Effector memory CD4-positive, alpha-beta T cell (primary cell): Measurements from ENCODE around the gene BRINP2.
"Not testable (repeated sequence)": the region's sequence is repeated elsewhere in the genome, so short reads cannot be mapped to it uniquely, and the experiment has no call there.

Experiments used
- DNase-seq, 3 donors: peaks; one replicate each; pipeline ENCODE4 v3.0.0-alpha.2; 2020
- H3K27ac ChIP-seq: 2 replicates; pipeline ENCODE4 v1.7.0; 2013; ENCODE audit warnings: mild to moderate bottlenecking, low read length, moderate library complexity; ENCODE audit not compliant: insufficient read depth, poor library complexity, severe bottlenecking
- H3K27me3 ChIP-seq: replicated peaks from 2 replicates; pipeline ENCODE4 v1.7.0; 2013; ENCODE audit warnings: mild to moderate bottlenecking, low read length; ENCODE audit not compliant: insufficient read depth, control insufficient read depth, poor library complexity, severe bottlenecking
- H3K36me3 ChIP-seq: 2 replicates; pipeline ENCODE4 v1.7.0; 2013; ENCODE audit warnings: mild to moderate bottlenecking, low read length, moderate library complexity; ENCODE audit not compliant: control insufficient read depth, insufficient read depth
- H3K4me1 ChIP-seq: 2 replicates; pipeline ENCODE4 v1.7.0; 2013; ENCODE audit warnings: low read length, mild to moderate bottlenecking; ENCODE audit not compliant: control insufficient read depth, insufficient read depth, poor library complexity, severe bottlenecking
- H3K4me3 ChIP-seq: 2 replicates; pipeline ENCODE4 v1.7.0; 2013; ENCODE audit warnings: low read length, low read depth, mild to moderate bottlenecking; ENCODE audit not compliant: insufficient read depth, poor library complexity, severe bottlenecking
- H3K9me3 ChIP-seq: 2 replicates; pipeline ENCODE4 v1.7.0; 2013; ENCODE audit warnings: mild to moderate bottlenecking, low read length, moderate library complexity; ENCODE audit not compliant: control insufficient read depth

Gene BRINP2

DNA sequence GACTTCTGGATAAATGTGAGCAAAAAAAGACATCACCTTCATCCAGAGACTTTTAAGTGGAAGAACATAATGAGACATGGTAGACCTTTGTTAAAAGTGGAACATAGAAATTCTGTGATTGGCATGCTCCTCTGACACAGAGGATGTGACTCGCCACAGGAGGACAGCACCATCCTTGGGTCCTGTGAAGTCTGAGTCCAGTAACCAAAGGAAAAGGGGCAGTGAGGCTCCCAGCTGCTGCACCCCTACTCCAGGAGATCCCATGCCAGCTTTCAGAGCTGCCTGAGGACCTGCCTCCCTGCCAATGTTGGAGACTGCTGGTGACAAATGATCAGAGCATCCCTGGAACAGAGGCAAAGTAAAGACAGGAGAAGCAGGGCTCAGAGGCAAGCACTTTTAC, 136.2 kb downstream of the BRINP2 start:
- Histone ChIP-seq H3K27me3 (no peaks in the 10 kb centered on the region), H3K4me1 (no peaks in the 10 kb centered on the region), H3K36me3 (no peaks in the 10 kb centered on the region), H3K27ac (no peak overlapping the region), H3K4me3 (no peak overlapping the region), H3K9me3 (no peaks in the 10 kb centered on the region)
- no peak for DNase-seq

DNA sequence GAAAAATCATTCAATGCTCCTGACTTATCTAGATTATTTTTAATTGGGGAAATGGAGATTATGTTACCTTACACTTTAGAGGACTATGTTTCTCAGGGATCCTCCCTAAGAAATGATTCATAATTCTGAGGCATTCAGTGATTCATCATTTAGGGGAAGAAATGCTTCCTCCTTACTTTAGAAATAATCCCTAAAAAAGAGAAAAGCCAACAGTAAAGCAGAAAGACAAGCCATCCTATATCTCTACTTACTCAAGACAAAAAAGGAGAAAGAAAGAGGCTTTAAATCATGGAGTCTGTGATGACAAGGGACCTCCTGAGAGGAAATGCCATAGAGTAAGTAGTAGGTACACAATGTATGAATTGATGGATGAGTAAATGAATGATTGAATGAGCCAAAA, 137.0 kb downstream of the BRINP2 start:
- DNase-seq: no peak
- no peak overlapping the region for H3K27ac ChIP-seq
- H3K4me3 ChIP-seq: no peak overlapping the region
- H3K27me3 ChIP-seq: no peaks in the 10 kb centered on the region
- H3K9me3 ChIP-seq: no peaks in the 10 kb centered on the region
- H3K36me3 ChIP-seq: no peaks in the 10 kb centered on the region
- H3K4me1 ChIP-seq: no peaks in the 10 kb centered on the region

DNA sequence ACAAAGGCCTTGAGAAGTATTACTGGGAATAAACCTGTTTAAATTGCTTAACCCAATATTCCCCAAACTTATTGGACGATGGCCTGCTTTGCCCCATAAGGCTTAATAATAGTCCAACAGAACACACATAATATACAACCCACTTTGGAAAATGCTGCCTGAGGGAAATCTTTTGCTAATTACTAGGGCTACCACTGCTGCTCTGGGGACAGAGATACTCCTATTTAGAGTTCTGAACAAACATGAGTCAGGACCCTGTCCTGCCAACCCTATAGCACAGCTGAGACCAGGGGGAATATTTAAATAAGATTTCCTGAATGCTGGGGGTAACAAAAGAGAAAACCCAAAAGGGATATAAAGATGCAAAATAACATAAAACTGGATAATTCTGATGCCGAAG, 139.1 kb downstream of the BRINP2 start:
- no peaks in the 10 kb centered on the region for H3K27me3 ChIP-seq
- H3K4me1 ChIP-seq: no peaks in the 10 kb centered on the region
- no peak for DNase-seq
- H3K27ac ChIP-seq: no peak overlapping the region
- no peak overlapping the region for H3K4me3 ChIP-seq
- H3K36me3 ChIP-seq: no peaks in the 10 kb centered on the region
- no peaks in the 10 kb centered on the region for H3K9me3 ChIP-seq

DNA sequence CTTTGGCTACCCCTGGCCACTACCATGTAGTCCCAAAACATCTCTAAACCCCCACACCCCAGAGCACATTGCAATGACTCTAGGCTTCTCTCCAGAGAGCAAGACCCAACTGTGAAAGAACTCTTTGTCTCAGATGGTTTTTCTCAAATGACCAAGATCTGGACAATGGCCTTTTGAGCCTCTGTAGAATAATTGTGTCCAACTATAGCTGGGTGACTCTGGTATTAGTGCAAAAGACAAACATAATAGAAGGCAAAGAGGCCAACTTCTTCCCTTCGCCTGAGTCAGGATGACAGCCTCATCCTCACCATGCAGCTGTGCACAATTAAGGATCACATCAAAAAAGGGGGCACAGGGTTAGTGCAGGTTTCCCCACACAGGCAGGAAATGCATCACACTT, 139.6 kb downstream of the BRINP2 start:
- Histone ChIP-seq H3K27me3 (no peaks in the 10 kb centered on the region), H3K4me3 (no peak overlapping the region), H3K27ac (no peak overlapping the region), H3K36me3 (no peaks in the 10 kb centered on the region), H3K4me1 (no peaks in the 10 kb centered on the region), H3K9me3 (no peaks in the 10 kb centered on the region)
- no peak for DNase-seq

DNA sequence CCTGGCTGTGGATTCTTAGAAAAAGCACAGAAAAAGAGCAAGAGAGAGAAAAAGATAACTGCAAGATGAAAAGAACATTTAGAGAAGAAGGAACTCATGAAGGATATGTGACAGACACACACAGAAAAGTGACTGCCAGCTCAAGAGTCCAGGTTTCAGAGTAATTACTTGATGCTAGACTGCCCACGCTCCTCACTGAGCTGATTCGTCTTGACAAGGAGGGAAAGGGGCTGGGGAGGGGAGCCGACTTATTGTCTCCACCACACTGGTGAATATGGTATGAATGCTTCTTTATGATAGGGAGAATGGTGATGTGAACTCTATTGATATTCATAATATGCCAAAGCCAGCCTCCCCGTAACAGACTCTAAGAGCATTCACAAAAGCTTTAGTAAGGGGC, 140.4 kb downstream of the BRINP2 start:
- Histone ChIP-seq H3K4me3 (no peak overlapping the region), H3K36me3 (no peaks in the 10 kb centered on the region), H3K27me3 (no peaks in the 10 kb centered on the region), H3K4me1 (no peaks in the 10 kb centered on the region), H3K27ac (no peak overlapping the region), H3K9me3 (no peaks in the 10 kb centered on the region)
- DNase-seq: no peak

DNA sequence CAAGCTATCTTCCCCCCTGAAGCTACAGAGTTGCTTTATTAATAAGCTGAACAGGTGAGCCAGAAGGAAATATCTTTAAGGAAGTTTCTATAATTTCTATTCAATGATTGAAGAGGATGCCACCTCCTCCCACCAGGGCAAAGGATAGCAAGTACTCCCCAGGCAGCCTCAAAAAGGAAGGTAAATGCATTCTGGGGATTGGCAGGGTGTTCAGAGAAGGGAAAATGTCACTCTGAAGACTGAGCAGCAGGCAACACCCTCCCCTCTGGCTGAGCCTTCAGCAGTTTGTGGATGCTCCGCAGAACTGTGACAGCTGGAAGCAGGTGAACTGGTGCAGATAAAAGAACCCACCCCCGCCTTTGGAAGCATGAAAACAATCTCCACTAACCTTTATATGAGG, 140.8 kb downstream of the BRINP2 start:
- Histone ChIP-seq H3K36me3 (no peaks in the 10 kb centered on the region), H3K4me3 (no peak overlapping the region), H3K4me1 (no peaks in the 10 kb centered on the region), H3K27ac (no peak overlapping the region), H3K27me3 (no peaks in the 10 kb centered on the region), H3K9me3 (no peaks in the 10 kb centered on the region)
- DNase-seq: no peak

DNA sequence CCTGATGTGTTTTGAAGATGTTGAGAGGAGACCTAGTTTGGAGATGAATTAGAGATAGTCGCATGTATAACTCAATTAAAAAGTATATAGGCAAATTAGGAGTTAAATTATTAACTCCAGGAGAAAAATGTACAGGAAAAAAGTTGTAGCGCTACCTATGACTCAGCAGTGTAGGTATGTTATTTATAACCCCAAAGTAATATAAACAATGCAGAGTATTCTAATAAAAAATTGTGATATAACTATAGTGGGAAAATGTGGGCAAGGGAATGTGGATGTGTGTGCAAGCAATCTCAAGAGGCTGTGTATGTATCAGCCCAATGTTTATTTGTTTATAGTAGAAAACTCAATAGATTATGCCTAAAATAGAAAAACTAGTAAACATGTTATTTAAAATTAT, 144.5 kb downstream of the BRINP2 start:
- H3K27me3 ChIP-seq: no peaks in the 10 kb centered on the region
- H3K4me1 ChIP-seq: no peaks in the 10 kb centered on the region
- H3K36me3 ChIP-seq: no peaks in the 10 kb centered on the region
- H3K27ac ChIP-seq: no peak overlapping the region
- H3K9me3 ChIP-seq: no peaks in the 10 kb centered on the region
- no peak overlapping the region for H3K4me3 ChIP-seq
- no peak for DNase-seq

DNA sequence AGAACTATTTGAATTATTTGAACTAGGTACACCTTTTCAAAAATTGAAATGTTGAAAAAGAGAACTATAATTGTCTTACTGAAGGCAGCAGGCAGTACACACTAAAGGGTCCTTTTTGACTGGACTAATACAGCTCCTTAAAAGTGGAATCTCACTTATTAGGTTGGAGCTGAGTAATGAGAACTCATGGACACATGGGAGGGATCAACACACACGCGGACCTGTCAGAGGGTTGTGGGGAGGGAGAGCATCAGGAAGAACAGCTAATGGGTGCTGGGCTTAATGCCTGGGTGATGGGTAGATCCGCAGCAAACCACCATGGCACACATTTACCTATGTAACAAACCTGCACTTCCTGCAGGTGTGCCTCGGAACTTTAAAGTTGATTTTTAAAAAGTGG, 145.0 kb downstream of the BRINP2 start:
- Histone ChIP-seq H3K36me3 (no peaks in the 10 kb centered on the region), H3K9me3 (no peaks in the 10 kb centered on the region), H3K27me3 (no peaks in the 10 kb centered on the region), H3K4me3 (no peak overlapping the region), H3K27ac (no peak overlapping the region), H3K4me1 (no peaks in the 10 kb centered on the region)
- no peak for DNase-seq

DNA sequence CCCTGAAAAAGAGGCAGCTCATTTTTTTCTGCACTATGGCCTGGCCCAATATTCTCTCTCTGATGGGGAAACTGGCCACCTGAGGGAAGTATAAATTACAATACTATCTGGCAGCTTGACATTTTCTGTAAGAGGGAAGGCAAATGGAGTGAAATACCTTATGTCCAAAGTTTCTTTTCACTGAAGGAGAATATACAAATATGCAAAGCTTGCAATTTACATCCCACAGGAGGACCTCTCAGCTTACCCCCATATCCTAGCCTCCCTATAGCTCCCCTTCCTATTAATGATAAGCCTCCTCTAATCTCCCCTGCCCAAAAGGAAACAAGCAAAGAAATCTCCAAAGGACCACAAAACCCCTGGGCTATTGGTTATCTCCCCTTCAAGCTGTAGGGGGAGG, 150.7 kb downstream of the BRINP2 start:
- not testable (repeated sequence) for DNase-seq, H3K27ac ChIP-seq, H3K9me3 ChIP-seq, H3K4me1 ChIP-seq, H3K36me3 ChIP-seq, H3K27me3 ChIP-seq, H3K4me3 ChIP-seq

DNA sequence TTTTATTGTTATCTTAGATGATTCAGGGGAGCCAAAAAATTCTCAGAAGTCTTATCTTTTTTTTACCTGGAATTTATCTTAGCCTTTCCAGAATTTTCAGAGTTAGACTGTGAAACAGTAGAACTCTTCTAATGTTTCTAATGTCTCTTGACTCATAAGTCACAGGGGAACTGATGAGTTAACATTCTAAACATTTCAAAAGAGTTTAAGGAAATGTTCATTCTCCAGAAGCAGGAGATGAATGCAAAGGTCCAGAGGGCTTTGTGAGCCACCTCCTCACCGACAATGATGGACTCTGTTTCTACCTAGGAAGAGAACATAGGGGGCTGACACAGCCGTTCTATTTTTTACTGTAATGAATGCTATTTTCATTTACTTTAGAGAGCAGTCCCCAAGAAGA, 157.5 kb downstream of the BRINP2 start:
- no peak for DNase-seq
- Histone ChIP-seq H3K4me3 (no peak overlapping the region), H3K9me3 (no peaks in the 10 kb centered on the region), H3K4me1 (no peaks in the 10 kb centered on the region), H3K36me3 (no peaks in the 10 kb centered on the region), H3K27ac (no peak overlapping the region), H3K27me3 (no peaks in the 10 kb centered on the region)

DNA sequence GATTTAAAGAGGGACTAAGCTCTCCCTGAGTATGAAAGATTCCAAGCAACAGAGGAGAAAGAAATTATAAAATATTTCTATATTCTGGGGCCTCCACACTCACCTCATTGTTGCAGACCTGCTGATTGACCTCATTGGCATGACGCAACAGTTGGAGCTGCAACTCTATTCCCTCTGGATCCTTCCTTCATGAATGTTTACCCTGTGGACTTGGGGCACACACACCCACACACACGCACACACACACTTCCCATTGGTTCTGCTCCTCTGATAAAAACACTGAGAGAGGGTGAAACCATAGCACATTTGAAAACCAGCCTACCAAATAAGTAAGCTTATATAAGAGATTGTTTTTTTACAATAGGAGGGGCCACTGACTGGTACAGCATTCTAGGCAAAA, 159.1 kb downstream of the BRINP2 start:
- no peaks in the 10 kb centered on the region for H3K27me3 ChIP-seq
- H3K4me1 ChIP-seq: no peaks in the 10 kb centered on the region
- DNase-seq: no peak
- no peak overlapping the region for H3K27ac ChIP-seq
- no peaks in the 10 kb centered on the region for H3K9me3 ChIP-seq
- no peak overlapping the region for H3K4me3 ChIP-seq
- H3K36me3 ChIP-seq: no peaks in the 10 kb centered on the region
